RPMI7951 (cell line): ENCODE data around the gene S100A2. TPM values are rescaled to one million over a fixed set of nuclear protein-coding genes. Genes with fewer than 3 reads are reported as not detected.
"Not testable (repeated sequence)": the region's sequence is repeated elsewhere in the genome, so short reads cannot be mapped to it uniquely, and the experiment has no call there.

Experiments
- DNase-seq: peaks from one replicate; pipeline ENCODE4 v3.0.0-alpha.2; 2012; ENCODE audit warnings: low read depth
- total RNA-seq: library from RNA; depleted of rRNA; stranded (reverse); fragments of >200 nt; shearing (Covaris generic); gene quantifications from 2 replicates; pipeline ENCODE4 v1.2.3, GENCODE V29; 2014

Gene S100A2
- total RNA-seq, 1 experiment from 2014 or later, result 9.0 TPM

- no peak for DNase-seq
These were observed 22.8 kb upstream of the S100A2 start for GRCh38 chr1:153588482-153588881.

GRCh38 chr1:153588033-153588432 lies 22.4 kb upstream of the S100A2 start:
- DNase-seq, result not testable (repeated sequence)

- DNase-seq, result peak; percentile 76
These were observed 21.7 kb upstream of the S100A2 start for GRCh38 chr1:153587314-153587713.

- DNase-seq, result no peak
These were observed 20.7 kb upstream of the S100A2 start for GRCh38 chr1:153586347-153586746.

- DNase-seq, result no peak
These were observed 19.4 kb upstream of the S100A2 start for GRCh38 chr1:153585006-153585405.

- no peak for DNase-seq
These were observed 18.3 kb upstream of the S100A2 start for GRCh38 chr1:153583976-153584375.

- not testable (repeated sequence) for DNase-seq
These were observed 17.9 kb upstream of the S100A2 start for GRCh38 chr1:153583514-153583913.

GRCh38 chr1:153582836-153583235 lies 17.2 kb upstream of the S100A2 start:
- DNase-seq, result not testable (repeated sequence)

- no peak for DNase-seq
These were observed 13.3 kb upstream of the S100A2 start for GRCh38 chr1:153578936-153579335.

- no peak for DNase-seq
These were observed 12.8 kb upstream of the S100A2 start for GRCh38 chr1:153578490-153578889.

GRCh38 chr1:153577624-153578051 lies 12.0 kb upstream of the S100A2 start:
- no peak for DNase-seq

- DNase-seq, result no peak
These were observed 11.5 kb upstream of the S100A2 start for GRCh38 chr1:153577138-153577537.

- DNase-seq, result not testable (repeated sequence)
These were observed 9.9 kb upstream of the S100A2 start for GRCh38 chr1:153575497-153575896.

- DNase-seq, result not testable (repeated sequence)
These were observed 9.4 kb upstream of the S100A2 start for GRCh38 chr1:153575081-153575491.

- DNase-seq, result peak; percentile 17
These were observed 7.7 kb upstream of the S100A2 start for GRCh38 chr1:153573351-153573750.

GRCh38 chr1:153572569-153573015 lies 6.9 kb upstream of the S100A2 start:
- peak; percentile 85 for DNase-seq

- DNase-seq, result peak; percentile 14
These were observed 6.1 kb upstream of the S100A2 start for GRCh38 chr1:153571706-153572105.

- no peak for DNase-seq
These were observed 5.2 kb upstream of the S100A2 start for GRCh38 chr1:153570874-153571273.

- no peak for DNase-seq
These were observed 3.8 kb upstream of the S100A2 start for GRCh38 chr1:153569465-153569864.

- DNase-seq, result peak; percentile 90
These were observed 2.9 kb upstream of the S100A2 start for GRCh38 chr1:153568367-153569099.

- peak; percentile 64 for DNase-seq
These were observed 2.1 kb upstream of the S100A2 start for GRCh38 chr1:153567621-153568366.

GRCh38 chr1:153566414-153567371 lies 1.0 kb upstream of the S100A2 start:
- peak; percentile 99 for DNase-seq
